KG1 (cell line): ENCODE measurements around the gene LIMS2.

ENCODE experiments used
- DNase-seq: peaks from one replicate; lab custom pipeline; 2025; lab: John Stamatoyannopoulos, UW

Gene LIMS2

DNA sequence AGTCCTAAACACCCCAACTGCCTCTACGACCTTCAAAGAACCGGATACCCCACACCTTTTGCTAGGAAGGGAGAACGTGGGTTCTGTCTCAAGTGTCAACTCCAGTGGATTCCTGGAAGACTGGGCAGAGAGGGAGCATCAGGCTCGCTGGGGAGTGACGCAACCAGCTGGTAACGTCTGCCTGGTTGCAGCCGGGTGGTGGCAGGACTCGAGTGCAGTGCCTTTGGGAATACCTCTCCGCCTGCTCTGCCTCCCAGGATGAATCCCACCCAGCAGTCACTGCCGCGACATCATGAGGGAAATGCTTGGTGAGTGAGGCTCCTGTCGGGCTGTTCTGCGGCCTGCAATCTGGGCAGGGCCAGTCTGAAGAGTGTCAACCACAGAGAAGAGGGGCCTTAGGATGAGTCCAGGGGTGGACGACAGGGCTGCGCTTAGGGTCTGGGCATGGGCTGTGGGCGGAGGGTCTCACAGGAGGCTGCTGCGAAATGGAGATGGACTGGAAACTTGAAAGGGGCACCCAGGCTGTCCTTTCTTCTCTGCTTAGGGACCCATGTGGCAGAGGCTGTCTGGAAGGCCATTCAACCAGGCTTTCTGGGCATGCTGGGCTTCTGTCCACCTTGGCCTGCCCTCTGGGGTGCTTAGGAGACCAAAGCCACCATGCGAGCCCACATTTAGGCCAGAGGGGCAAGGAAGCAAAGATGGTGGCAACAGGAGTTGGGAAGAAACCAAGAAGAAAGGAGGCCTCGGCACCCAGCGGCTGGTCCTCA lies 16.5 kb downstream of the LIMS2 start:
- no peak for DNase-seq

DNA sequence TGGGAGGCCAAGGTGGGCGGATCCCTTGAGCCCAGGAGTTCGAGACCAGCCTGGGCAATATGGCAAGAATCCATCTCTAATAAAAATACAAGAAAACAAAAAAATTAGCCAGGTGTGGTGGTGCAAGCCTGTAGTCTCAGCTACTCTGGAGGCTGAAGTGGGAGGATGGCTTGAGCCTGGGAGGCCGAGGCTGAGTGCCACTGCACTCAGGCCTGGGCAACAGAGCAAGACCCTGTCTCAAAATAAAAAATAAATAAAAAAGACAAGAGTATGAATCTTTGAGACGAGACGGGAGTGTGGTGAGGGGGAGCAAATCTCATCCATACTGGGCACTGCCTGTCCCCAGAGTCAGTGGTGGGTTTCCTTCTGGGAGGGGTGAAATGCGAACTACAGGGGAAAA lies 17.2 kb downstream of the LIMS2 start:
- DNase-seq, result no peak

DNA sequence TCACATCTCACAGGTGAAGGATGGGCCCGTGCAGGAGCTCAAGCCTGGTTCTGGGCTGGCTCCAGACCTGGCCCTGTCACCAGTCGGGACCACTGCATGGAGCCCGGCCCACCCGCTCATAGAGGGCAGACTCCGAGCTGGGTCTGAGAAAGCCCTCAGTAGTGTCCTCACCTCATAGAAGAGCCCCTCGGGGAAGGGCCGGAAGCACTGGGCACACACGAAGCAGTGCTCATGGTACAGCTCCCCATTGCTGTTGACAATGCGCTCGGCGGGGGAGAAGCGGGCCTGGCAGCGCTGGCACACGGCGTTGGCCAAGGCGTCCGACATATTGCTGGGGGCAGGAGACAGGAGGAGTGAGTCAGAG lies 18.1 kb downstream of the LIMS2 start:
- no peak for DNase-seq

DNA sequence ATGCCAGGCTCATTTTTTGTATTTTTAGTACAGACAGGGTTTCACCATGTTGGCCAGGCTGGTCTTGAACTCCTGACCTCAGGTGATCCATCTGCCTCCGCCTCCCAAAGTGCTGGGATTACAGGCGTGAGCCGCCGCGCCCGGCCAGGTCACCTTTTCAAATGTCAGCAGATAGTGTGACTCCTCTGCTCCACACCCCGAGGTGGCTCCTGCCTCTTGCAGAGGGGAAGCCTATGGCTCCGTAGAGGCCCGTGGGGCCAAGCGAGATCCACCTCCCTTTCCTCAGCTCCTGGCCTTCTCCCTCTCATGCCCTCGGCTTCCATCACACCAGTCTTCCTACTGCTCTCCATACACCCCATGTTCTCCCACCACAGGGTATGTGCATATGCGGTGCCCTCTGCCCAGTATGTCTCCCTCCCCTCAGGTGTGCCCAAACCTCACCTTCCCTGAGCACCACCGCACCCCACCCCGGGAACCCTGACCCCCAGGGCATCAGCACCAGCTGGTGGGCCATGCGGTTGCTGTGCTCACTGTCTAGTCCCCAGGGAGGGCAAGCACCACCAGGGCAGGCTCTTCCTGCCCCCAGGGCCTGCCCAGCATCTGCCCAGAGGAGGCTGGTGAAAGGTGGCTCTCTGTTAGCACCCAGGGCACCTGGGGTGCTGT lies 18.6 kb downstream of the LIMS2 start:
- DNase-seq, result no peak

DNA sequence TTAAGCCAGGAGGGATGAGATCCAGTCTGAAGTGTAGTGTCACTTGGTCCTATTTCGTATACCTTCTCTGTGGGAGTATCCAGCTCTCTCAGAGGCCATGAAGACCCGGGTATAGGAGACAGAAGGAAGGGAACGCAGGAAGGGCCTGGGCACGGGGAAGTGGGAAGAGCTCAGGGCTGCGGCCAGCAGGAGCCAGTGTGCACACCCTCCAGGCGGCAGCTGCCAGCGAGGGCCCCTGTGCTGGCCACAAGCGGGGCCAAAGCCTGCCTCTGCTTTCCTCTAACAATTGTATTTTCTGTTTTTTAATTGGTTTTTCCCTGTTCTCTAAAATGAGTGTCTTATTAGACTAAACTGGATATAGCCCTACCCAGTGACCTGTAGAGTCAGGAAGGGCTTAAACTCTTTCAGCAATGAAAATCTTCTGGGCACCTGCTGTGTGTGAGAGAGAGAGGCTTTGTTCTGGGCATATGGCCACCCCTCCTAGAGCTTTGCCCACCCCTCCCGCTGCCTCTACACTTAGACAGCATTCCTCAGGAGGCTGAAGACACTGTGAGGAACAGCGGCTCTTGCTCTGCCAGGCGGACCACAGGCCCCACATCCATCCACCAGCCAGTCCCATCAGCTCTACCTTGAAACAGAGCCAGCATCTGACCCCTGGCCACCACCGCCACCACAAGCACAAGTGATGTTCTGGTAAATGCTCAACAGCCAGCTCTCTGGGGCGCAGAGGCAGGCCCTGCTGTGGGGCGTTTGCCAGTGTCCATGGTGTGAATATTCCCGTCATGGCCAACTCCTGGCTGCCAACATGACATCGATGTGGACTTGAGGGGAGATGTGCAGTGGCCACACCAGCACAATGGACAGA lies 19.9 kb downstream of the LIMS2 start:
- no peak for DNase-seq

DNA sequence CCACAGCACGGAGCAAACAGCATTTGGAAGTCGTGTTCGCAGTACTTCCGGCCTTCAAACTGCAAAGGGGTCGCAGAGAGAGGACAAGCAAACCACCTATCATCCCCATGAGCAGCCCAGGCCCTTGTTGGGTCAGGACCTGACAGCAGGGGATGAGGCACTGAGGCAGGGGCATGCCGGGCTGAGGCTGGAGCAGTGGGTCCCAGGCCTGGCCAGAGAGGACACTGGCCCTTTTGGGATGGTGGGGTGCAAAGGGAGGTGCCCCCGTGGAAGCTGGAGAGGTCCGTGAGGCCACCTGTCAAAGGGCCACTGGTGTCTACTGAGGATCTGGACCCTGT lies 20.5 kb downstream of the LIMS2 start:
- DNase-seq, result no peak

DNA sequence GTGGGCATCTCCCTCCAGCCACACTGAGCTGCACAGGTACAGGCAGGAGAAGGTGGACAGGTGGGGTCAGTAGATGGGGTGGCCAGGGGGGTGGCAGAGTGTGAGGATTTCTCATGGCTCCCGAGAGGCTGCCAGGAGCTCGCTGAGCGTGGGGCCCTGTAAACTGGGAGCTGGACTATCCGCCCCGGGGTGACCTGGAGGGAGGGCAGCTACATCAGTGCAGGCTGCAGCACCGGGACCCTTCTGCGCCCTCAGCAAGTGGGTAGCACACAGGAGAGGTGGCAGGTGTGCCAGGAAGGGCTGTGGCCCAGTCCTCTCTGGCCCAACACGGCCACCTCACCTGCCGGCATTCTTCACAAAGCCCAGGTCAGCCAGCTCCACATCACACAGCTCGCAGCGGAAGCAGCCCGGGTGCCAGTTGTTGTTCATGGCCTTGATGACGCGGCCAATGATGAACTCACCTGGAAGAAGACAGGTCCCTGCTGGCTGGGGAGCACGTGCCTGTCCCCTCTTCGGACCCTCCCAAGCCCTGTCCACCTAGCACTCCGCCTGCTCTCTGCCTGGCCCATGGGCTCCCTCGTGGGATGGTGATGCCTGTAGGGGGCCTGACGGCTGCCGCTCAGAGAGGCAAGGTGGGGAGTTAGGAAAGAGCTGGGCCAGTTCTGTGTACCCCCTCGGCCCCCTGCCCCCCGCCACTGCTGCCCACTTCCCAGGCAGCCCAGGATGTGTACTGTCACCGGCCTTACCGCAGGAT lies 21.1 kb downstream of the LIMS2 start:
- DNase-seq, result no peak

DNA sequence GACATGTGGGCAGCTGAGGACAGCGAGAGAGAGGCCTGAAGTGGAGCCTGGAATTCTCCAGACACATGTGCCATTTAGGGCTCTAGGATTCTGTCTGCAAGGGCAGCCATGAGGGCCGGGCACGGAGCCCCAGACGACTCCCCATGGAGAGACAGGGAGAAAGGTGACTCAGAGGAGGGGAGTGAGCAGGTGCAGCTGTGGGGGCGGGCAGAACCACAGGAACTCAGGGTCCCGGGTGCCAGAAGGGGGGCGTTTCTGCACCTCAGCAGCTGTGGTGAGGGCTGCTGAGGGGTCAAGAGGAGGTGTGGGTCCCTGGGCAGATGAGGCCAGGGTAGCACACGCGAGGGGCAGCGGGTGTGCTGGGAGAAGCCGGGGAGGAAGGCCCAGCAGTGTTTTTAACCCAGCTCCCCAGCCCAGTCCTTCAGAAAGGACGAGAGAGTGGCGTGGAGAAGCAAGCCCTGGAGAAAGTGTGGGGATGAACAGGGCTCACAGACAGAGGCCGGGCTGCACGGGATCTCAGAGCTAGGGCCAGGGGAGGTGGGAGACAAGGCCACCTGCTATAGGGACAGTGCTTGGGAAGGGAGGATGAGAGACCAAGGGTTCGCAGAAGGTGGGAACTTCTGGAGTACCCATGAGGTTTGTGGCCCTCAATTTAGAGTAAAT lies 21.8 kb downstream of the LIMS2 start:
- no peak for DNase-seq

DNA sequence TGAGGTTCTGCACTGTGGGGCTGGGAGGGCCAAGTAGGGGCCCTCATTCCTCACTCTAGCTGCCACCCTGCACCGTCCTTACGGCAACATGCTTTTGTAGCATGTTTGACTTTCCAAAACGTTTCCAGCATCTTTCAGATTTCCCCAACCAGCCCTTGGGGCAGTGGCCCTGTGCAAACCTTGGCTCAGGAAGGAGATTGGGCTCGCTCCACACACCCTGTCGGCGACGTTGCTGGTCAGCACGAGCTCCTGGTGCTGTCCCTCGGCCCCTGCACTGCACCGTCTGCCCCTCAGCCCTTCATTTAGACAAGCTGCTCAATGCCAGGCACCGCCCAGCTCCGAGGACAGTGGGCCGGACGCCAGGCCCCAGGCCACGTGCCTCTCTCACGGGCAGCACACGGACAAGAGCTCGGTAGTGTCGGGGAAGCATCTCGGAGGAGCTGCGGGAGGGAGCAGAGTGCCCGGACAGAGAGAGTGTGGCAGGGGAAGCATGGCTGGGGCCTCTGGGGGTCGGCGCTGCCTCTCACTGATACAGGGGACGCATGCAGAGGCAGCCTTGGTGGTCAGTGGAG lies 22.5 kb downstream of the LIMS2 start:
- DNase-seq, result no peak

DNA sequence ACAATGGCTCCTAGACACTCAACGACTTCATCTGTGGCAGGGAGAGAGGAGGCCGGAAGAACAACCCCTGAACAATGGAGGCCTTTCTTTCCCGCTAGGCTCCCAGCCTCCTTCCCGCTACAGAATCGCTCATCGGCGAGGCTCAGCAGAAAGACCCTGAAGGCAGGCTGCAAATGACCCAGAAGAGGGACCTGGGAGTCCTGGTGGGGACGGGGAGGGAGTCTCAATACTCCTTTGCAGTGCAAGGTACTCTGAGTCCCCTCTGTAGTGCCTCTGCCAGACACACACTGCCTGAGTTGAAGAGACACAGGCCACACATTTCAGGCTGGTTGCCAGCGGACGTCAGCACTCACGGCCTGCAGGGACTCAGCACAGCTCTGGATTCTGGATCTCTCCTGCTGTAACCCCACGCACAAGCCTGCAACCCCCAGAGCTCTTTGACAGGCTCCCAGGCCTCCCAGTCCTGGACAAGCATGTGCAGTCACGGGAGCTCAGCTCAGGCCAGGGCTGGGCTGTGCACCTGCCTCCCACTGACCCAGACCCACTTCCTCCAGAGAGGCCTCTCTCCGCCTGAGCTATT lies 23.3 kb downstream of the LIMS2 start:
- no peak for DNase-seq

DNA sequence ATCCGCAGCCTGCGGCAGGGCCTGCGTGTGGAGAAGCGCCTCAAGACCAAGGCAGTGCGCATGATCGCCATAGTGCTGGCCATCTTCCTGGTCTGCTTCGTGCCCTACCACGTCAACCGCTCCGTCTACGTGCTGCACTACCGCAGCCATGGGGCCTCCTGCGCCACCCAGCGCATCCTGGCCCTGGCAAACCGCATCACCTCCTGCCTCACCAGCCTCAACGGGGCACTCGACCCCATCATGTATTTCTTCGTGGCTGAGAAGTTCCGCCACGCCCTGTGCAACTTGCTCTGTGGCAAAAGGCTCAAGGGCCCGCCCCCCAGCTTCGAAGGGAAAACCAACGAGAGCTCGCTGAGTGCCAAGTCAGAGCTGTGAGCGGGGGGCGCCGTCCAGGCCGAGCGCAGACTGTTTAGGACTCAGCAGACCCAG lies 23.9 kb downstream of the LIMS2 start:
- DNase-seq, result no peak

DNA sequence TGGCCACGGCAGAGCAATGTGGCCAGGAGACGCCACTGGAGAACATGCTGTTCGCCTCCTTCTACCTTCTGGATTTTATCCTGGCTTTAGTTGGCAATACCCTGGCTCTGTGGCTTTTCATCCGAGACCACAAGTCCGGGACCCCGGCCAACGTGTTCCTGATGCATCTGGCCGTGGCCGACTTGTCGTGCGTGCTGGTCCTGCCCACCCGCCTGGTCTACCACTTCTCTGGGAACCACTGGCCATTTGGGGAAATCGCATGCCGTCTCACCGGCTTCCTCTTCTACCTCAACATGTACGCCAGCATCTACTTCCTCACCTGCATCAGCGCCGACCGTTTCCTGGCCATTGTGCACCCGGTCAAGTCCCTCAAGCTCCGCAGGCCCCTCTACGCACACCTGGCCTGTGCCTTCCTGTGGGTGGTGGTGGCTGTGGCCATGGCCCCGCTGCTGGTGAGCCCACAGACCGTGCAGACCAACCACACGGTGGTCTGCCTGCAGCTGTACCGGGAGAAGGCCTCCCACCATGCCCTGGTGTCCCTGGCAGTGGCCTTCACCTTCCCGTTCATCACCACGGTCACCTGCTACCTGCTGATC lies 24.4 kb downstream of the LIMS2 start:
- DNase-seq, result no peak

DNA sequence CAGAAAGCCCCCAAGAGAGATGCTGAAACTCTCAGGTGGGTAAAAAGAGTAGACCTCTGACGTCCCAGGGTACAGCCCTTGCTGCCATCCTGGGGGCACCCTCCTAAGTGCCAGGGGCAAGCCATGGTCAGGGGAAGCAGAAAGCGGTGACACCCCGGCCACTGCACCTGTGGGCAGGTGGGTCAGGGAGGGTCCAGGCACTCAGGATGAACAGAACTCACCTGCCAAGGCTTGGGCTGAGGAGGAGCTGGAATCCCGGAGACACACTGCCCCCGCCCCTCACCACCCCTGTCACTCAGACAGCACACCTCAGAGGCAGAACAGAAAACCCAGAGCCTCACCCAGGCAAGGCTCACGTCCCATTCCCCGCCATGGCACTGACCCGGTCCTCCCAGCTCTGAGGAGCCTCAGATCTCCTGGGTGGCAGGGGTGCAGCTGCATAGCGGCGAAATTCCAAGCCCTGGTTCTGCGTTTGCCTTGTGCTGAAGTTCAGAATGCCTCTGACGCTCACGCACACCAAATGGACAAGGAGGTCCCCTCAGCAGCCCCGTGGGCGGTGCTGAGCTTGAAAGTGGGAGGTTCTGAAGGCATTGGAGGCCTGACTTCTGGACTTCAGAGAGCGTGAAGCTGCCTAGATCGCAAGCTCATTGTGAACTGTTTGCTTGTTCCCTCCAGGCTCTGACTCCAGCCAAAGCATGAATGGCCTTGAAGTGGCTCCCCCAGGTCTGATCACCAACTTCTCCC lies 25.1 kb downstream of the LIMS2 start:
- DNase-seq, result no peak

DNA sequence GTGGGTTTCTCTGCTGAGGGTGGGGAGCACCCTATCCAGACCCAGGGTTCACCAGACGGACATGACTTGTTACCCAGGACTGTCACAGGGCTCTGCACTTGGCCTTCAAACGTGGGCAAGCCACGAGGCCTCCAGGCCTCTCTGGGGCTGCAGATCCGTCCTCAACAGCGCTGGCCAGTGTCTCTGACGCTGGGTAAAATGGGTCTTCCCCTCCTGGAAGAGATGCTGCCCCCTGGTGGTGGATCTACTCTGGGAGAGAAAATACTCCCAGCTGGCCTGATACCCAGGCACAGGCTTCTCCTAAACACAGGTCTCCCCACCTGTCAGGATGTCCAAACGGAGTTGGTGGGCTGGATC lies 25.7 kb downstream of the LIMS2 start:
- DNase-seq, result peak; percentile 86

DNA sequence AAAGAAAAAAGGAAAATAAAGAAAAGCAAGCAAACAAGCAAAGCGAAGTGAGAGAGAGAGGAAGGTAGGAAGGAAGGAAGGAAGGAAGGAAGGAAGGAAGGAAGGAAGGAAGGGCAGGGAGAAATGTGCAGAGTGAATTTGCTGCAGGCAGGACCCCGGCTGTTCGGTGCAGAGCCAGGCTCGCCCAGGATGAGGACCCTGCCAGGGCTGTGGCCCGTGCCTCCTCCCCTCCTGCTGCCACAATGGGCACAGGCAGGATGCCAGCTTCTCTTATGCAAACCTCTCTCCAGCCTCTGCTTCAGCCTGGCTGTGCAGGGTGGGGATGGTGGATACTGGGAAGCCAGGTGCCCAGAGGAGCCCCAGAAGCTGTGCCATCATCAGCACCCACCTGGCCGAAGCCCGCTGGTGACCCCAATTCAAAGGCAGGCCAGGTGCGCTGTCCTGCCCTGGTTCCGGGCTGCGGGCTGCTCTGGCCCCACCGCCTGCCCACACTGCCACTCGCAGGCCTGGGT lies 26.2 kb downstream of the LIMS2 start:
- no peak for DNase-seq

DNA sequence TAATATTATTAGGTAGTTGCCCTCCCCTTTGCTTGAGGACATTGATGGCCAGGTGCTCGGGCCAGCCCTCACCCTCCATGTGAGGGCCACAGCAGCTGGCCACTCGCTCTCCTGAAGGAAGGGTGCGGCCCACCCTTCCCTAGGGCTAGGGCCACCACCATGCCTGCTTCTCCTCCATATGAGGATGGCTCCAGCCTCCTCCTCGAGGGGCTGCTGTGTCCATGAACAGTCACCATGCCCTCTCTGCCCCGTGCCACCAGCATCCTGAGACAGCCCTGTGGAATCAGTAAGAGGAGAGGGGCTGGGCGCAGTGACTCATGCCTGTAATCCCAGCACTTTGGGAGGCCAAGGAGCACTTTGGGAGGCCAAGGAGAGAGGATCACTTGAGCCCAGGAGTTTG lies 27.0 kb downstream of the LIMS2 start:
- no peak for DNase-seq

DNA sequence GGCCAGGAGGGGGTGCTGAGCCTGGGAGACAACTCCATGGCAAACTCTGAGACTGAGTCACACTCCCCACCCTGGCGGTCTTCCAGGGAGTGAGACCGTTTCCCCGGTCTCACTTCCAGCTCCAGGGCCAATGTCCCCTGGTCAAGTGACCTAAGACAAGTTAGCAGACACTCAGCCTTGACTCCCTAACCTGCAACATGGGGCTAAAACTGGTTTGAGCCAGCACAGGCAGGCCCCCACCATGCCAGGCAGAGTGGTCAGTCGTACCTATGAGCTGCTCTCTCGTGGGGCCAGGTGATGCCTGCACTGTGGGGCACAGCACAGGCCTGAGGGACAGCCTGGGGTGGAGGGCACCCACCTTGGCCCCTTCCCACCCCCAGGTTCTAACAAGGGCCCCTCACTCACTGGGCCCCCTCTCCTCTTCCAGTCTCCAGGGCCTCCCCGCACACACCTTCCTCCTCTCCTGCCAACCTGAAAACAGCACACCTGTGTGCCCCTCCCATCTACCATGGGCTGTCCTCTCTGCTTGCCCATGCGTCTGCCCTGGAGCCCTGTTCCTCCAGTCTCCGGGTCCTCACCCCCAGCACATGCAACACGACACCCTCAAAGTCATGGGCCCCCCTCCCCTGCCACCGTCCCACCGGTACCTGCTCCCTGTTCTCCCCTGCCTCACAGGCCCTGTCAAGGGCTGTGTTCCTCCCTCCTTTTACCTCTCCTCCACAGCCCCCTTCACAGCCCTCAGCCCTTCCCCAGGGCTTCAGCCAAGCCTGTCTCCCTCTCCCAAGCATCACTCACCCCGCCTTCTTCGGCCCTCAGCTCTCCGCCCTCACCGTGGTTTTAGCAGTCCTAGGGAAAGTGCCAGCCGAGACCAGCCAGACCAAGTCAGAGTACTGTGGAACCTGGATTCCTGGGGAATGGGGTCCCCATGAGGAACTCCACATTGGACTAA lies 27.8 kb downstream of the LIMS2 start:
- no peak for DNase-seq

DNA sequence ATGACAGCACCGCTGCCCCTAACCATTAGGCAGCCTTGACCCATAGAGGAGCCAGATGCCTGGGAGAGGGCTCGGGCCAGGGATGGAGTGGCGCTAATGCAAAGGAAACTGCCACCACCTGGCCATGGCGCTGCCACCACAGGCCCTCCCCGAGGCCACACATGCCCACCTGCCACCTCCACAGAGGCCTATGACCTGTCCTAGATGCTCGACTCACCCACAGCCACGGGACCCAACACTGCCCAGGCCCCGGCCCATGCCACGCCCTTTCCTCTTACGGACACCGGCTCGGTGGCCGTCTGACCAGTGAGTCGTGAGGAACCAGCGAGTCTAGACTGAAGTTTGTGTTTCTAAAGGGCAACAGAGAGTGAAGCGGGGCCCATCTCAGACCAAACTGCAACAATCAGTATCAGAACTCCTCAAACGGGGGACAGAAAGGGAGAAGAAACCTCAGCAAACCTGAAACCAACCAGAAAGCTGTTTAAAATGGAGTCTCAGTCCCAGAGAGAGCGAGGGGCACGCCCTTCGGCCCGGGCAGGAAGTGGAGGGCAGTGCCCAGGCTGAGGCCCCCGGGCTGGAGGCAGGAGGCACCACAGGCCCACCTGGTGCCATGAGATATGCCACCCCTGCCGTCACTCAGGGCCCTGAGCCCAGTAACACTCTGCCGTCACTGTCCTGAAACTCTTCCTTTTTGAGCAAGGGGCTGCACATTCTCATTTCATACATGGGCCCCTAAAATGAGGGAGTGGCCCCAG lies 28.7 kb downstream of the LIMS2 start:
- DNase-seq, result no peak
